Measurements from ENCODE around the gene ITGA5. TPM values are rescaled to one million over a fixed set of nuclear protein-coding genes. Genes with fewer than 3 reads are reported as not detected.

The ITGA5 gene
- 5.1 TPM for total RNA-seq

DNA sequence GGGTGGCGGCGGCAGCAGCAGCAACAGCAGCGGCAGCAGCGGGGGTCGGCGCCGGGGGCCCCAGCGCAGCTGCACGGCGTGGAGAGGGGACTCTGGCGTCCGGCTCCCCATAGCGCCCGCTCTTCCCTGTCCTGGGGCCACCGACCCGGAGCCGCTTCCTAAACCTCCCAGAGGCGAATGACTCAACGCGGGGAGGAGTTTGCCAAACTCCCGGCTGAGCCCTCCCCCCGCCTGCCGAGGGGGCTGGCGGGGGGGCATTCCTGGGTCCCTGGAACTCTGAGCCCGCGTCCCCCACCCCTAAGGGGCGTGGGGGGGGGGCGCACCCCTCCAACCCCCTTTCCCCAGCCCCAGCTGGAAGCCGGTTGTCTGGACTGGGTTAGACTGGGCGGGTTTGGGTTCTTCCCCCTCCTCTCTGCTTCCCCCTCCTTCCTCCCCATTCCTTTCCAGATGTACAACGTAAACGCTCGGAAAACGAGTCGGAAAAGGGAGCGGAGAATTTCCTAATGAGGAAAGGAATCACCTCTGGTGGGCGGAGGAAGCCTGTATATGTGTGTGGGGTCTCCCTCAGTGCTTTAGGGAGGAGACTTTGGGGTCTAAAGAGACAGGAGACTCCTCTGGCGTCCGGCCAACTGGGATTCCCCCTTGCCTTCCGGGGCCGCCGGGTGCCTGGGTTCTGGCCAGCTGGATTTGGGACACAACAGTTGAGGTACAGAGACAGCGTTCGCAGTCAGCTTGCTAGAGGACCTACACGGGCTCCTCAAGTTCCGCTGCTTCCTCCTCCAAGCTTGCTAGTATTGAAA, at the start of gene ITGA5:
TSS of gene ITGA5 (minus strand) at position 179 of the 800 bp plus-strand sequence. CDS start at position 111, 68 bp downstream.
- no peak for DNase-seq

DNA sequence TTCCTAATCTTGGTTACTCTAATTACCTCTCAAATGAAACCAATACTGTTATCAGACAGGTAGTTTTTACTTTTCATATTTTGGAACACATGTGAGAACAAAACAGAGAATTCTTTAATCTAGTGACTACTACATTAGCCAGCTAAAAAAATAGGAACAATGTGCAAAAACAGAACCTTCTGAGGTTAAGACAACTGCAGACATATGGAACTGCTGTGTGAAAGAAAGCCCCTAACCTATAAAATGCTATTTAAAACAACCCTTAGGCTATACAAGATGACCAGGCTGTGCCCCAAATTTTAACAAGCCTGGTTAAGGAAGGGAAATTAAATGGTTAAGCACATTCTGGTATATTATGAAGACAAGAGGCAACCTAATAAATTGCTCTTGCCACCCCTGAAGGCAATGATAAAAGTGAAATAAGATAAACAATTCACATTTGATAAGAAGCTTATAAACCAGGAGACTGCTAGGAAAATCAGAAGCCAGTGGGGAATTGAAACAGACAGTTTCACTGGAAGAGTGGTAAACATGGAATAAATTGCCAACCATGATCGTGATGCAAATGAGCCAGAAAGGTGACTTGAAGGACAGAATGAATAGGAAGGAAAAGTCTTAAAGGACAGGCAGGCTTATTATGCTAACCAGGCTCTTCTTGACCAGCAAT, 46.9 kb upstream of the ITGA5 start:
- DNase-seq = no peak

DNA sequence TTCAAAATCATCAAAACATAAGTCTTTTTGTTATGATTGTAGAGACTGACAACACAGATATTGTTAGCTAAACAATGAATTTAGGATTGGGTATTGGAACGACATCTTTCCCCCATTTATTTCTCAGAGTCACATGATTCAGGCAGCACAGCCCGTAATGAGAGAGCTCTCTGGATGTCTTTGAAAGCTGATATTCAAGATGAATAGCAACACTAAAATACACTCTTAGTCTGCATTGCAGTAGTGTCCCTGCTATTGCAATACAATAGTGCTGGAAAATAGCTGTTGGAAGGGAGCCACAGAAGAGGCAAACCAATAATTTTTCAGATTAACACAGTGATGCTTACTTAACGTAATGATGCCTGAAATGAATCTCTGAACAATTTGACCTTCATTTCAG, 44.4 kb upstream of the ITGA5 start:
- no peak for DNase-seq

DNA sequence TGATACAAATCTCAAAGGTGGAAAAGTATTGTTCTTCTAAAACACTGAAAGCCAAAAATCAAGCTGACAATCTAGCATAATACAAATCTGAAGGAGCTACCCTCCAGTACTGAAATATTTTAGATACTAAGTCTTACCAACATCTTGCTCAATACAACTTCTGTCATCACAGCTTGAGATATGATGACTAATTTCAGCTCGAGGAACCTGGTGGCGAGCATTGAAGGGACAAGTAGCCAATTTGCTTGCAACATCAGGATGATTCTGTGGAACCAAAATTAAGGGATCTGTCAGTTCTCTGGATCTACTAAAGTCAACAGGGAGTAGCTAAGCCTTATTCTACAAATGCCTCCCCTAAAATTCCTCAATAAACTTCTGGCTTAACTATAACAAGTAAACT, 44.0 kb upstream of the ITGA5 start:
- DNase-seq = no peak

DNA sequence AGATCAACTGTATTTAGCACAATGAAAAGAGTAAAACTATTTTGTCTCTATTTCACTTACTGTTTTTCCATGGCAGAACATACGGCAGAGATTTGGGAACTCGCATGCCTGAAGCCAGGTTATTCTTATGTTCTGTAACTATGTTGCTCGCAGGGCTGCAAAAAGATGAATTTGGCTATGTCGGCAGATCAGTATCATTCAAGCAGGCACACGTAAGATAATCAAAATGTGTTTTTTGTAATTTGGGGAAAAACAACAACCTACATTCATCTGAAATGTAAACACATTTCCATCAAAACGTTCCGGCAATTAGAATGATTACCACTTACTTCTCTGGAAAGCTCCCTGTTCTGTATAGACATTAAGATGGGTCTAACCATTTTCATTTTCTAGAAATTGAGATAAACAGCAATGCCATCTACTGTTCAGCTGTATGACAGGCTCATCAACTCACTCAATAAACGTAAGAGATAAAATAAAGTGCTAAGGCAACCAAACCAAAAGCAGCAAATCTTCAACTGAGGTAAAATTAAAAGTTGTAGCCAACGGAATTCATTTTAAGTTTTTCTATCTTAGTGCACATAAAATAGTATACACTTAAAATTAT, 41.4 kb upstream of the ITGA5 start:
- no peak for DNase-seq

DNA sequence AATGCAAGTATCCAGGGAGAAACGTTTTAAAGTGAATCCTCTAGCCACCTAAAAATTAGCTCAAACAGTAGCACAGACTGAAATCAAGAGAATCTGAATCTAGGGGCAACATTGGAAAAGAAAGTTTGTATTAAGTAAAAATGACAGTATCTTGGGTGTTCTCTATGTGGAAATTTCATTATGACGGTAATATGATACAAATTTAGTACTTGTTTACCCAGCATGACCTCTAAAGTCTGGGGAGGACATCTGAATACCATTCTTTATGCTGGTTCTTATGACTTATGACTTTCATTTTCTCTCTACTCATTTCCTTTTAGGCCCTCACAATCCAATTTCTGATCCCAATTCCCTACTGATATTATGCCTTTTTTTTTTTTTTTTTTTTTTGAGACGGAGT, 40.3 kb upstream of the ITGA5 start:
- no peak for DNase-seq

DNA sequence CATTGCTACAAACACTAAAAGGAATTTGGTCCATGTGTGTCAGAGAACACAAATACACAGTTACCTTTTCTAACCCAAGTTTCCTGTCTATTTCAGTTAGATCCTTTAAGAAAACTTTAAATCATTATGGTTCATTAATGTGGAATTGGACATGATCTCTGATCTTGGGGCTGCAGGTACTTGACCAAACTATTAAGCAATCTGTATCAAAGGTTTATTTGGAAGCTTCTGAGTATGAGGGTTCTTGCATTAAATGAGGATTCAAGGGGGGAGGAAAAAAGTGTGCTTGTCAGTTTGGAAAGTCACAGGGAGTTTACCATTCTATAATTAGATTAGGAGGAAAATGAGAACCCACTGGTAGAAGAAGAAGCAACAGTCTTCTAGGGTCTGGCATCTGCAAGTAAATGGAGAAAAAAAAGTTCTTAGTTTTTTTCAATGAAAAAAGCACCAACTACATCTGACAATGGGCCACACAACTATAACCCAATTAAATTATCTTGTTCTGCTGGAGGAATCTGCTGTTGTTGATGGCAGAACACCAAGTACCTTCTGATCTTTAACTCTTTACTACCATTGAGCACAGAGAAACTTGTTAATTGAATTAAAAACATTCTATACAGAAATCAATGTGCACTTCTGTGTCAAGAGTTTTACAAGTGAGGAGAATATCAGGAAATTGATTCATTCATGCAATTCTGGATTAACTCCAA, 36.8 kb upstream of the ITGA5 start:
- DNase-seq = no peak

DNA sequence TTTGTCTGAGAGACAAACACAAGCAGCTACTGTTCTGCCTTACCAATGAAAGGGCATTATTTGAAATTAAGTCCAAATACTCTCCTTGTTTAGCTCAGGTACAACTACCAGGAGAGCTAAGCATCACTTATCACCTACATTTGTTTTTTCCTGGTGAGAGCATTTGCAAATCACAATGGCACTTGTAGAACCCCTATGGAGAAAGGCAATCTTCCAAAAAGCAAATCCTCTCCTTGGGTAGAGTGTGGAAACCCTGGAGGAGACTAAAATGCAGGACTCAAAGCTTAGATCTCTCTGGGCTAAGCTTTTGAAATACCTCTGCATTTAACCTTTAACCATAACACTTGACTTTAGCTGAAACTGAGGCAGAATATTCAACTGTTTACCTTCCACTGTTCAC, 33.6 kb upstream of the ITGA5 start:
- no peak for DNase-seq

DNA sequence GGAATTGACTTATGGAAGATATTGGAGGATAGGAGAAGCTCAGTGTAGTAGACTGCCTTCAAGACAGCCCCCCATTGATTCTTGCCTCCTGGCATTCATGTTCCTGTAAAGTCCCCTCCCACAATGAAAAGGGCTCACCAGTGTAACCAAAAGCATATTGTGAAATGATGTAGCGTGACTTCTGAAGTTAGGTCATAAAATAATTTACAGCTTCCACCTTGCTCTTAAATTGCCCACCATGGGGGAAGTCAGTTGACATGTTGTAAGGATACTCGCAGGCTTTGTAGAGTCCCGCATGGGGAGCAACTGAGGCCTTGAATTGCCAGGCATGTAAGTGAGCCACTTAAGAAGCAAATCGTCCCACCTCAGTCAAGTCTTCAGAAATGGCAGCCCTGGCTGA, 29.3 kb upstream of the ITGA5 start:
- no peak for DNase-seq

DNA sequence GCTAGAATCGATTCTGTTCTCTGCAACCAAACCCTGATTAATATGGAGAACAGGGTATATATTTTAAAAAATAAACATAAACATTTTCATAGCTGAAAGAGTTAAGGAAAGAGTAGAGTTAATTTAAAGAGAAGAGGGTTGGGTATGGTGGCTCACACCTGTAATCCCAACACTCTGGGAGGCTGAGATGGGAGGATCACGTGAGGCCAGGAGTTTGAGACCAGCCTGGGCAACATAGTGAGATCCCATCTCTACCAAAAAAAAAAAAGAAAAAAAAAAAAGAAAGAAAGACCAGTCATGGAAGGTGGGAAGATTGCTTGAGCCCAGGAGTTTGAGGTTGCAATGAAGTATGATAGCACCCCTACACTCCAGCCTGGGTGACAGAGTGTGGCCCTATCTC, 28.9 kb upstream of the ITGA5 start:
- DNase-seq = no peak

DNA sequence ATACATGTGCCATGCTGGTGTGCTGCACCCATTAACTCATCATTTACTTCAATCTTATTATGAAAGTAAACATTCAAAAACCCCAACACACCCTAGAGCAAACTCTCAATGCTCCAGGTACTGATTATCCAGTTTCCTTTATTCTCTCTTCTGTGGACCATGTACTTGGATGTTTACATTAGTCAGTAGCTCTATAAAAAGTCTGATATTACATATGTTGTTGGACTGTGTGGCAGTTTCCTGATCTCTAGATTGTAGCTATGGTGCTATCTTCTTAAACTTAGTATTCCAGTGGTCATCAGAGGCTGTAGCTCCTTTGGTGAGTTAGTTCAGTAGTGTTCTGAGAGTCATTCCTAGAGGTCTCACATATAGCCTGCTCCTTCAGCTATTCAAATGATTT, 25.1 kb upstream of the ITGA5 start:
- no peak for DNase-seq

DNA sequence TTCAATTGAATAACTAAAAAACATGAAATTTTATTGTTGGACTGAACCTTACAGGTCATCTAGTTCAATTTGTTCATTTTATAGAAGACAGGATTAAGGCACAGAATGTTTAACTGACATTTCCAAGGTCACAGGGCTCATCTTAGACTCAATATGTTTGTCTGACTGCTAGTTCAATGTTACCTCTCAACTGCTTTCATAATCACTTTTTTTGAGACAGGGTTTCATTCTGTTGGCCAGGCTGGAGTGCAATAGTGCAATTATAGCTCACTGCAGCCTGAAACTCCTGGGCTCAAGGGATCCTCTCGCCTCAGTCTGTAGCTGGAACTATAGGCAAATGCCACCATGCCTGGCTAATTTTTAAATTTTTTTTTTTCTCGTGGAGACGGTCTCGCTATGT, 24.4 kb upstream of the ITGA5 start:
- no peak for DNase-seq

DNA sequence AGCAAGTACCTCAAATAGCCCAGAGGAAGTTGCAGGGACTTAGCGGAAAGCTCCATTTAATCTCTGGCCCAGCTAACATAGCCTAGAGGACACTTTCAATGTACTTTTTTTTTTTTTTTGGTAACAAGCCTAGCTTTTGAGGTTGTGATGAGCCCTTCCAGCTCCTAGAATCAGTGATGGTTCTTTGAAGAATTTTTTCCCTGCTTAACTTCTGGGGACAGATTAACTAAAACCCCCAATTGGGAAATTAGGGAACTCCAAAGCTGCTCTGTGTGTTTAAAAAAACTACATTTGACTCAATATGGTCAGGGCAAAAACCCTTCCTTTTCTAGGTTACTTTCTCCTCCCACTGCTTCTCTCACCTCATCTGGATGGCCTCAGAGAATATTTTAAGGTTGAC, 23.9 kb upstream of the ITGA5 start:
- DNase-seq = no peak

DNA sequence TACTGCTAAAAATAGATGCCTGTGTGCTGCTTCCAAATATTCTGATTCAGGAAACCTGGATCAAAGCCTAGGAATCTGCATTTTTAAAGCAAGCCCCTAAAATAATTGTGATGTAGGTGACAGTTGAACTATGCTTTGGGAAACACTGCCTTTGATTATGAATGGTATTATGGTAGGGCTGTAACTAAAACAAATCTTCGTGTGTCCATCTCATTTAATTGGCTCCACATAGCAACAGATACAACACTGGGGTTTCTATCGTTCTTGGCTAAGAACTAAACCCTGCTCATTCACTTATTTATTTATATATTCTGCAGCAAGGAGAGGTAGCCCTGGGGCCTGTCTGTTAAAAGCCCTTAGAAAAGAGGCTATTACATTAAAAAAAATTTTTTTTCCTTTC, 23.0 kb upstream of the ITGA5 start:
- DNase-seq = no peak

DNA sequence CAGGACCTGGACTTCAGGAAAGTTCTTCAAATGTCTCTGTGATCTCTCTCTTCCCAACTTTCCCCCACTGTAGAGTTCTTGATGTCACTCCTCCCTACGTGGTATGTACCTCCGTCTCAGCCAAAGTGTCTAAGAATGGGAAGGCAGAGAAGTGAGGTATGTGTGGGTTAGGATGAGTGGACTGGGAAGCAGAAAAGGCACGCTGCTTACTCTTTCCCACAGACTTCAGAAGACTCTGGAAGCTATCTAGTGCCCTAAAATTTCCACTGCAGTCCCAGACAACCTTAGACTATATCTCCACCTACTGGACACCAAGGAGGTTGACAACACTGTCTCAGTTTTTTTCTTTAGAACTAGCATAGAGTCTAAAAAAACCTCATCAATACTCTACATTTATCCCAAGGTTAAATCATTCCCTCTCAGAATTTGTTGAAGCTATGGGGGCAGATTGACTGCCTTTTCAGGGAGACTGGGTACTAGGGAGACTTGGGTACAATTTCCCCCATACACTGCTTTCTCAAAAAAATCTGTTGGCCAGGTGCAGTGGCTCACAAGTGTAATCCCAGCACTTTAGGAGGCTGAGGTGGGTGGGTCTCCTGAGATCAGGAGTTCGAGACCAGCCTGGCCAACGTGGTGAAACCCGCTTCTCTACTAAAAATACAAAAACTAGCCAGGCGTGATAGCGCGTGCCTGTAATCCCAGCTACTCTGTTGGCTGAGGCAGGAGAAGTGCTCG, 20.6 kb upstream of the ITGA5 start:
- DNase-seq = no peak

DNA sequence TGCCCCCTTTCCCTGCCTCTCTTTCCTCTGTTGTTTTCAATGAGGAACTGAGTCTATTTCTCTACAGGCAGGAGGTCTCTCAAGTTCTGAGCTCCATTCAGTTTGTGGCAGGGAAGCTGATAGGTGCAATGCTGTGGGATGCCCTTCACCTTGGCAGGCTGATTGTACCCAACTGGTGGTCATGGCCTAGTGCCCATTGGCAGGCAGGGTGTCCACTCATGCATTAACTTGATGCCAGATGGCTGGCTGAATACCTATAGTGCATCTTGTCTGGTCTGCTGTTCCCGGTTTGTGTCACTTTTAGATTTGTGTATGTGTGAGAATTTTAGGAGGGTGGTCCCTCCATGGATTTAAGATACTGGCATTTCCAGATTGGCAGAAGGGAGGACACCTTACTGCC, 20.0 kb upstream of the ITGA5 start:
- DNase-seq = no peak

DNA sequence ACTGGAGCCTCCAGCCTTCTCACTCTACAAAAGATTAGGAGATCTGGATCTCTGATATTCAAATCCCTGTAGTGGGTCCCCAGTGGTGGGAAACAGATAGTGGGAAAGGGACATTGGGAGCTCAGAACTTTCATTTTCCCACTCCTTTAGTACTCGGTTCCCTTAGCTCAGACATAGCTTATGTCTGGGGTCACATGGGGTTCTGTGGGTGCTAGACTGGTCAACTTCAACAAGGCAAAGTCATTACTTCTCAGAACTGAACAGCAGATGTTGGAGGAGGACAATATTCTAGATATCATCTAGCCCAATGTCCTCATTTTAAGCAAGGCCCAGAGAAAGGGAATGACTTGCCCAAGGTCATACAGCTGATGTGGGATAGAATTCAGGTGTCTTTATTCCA, 19.5 kb upstream of the ITGA5 start:
- no peak for DNase-seq

DNA sequence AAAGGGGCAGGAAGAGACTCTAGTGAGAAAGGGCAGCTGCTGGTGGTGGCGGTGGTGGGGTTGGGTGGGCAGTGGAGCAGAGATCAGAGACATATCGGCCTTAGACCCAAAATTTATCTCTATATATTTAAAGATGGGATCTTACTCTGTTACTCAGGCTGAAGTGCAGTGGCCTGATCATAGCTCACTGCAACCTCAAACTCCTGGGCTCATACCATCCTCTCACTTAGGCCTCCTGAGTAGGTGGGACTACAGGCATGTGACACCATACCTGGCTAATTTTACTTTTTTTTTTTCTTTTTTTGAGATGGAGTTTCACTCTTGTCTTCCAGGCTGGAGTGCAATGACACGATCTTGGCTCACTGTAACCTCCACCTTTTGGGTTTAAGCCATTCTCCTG, 18.6 kb upstream of the ITGA5 start:
- DNase-seq = no peak

DNA sequence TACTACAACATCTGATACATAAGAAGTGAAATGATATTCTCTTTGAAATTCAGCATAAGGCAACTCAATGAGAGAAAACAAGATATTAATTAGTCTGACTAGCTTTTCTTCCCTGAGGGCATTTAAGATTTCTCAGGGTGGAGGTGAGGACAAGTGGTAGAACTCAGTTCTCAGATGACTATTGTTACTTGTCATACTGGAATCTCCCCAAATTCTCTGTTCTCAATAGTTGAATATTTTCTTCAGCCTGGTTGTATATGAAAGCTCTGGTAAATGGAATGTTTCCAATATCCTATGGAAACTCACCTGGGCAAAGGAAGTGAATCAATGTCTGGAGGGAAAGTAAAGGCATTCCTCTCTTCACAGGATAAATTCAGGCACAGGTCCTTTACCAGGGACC, 18.2 kb upstream of the ITGA5 start:
- no peak for DNase-seq

DNA sequence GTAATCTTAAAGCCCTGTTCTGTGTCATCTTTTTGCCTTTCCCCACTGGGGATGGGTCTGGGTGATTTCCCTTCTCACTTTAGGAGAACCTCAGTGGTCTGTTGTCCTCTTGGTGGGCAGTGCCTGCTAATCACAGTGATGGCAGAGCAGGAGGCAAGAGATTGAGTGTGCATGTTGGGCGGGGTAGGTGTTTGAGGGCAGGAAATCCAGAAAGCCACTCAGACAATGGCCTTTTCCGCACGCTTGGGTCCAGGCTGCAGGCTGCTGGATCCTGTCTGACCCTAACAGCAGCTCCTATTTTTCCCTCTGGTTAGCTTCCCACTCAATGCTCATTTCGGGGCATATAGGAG, 13.7 kb upstream of the ITGA5 start:
- no peak for DNase-seq

DNA sequence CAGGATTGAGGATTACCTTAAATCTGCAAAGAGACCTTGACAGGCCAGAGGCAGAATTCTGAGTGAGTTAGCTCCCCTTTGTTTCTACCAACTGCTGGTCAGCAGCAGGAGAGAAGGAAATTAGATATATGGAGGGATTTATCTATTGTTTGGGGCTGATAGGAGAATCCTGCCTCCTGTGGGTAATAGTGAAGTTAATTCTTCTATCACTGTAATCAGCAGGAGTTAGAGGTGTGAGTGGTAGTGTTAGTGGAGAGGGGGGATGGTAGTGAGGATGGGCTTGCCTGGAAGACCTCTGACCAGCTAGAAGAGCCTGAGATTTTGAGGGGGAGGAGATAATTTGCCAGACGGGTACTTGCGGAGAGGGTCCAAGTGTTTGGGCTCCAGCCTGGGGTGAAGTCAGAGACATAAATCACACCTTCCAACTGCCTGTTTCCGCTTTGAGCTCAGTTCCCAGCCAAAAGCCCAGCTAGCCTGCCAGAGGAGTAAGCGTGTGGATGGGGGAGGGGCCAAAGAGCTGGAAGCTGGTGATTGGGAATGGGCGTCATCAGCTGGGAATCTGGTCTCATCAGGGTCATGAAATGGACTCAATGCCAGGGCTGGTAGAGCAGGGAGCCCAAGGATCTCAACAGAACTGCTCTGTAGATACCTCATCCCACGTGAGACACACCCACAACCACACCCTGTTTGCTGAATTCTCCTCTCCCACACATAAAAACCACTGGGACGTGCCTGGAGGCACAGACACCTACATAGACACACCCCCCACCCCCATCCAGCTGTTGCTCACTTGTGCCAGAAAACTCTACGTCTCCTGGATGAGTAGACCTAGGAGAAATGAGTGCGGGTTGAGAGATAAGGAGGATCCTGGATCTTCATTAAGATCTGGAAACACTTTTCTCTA, 13.1 kb upstream of the ITGA5 start:
- DNase-seq = no peak
